IMR-90 (cell line): ENCODE measurements around the gene ARL8B. TPM values are rescaled to one million over a fixed set of nuclear protein-coding genes. Genes with fewer than 3 reads are reported as not detected.
A peak's percentile ranks its signal among the peaks of the same experiment; 100 is the strongest.

Source experiments
- ATAC-seq: fragments of 200-7000 bp; cut with Tn5 transposase; 2 replicates; pipeline ENCODE4 v1.9.1; 2020; ENCODE audit warnings: low read depth, mild to moderate bottlenecking, moderate library complexity
- BruUV-seq: library from RNA; stranded (reverse); fragments of 400-500 nt; replicated peaks from 2 replicates; lab custom pipeline; 2021; lab: Mats Ljungman, UMichigan
- CTCF ChIA-PET: fragments of 300-600 bp; formaldehyde crosslinking; extraction: SDS; loops from one replicate; lab custom pipeline; 2021; ENCODE audit warnings: antibody characterized with exemption; lab: Yijun Ruan, JAX
- POLR2A ChIA-PET: fragments of 300-600 bp; sonication (Branson Sonifier 250); formaldehyde crosslinking; loops from one replicate; lab custom pipeline; 2022; ENCODE audit warnings: antibody characterized with exemption; ENCODE audit not compliant: unreplicated experiment; lab: Charles Lee
- DNase-seq: peaks from one replicate; pipeline ENCODE4 v3.0.0; 2013
- H2AFZ ChIP-seq: replicated peaks from 2 replicates; pipeline ENCODE3; 2013; ENCODE audit warnings: low read length, mild to moderate bottlenecking; ENCODE audit not compliant: poor library complexity
- H2AK5ac ChIP-seq: 2 replicates; pipeline ENCODE4 v1.6.1; 2013; ENCODE audit warnings: low read depth, low read length, inconsistent platforms
- H2AK9ac ChIP-seq: replicated peaks from 2 replicates; pipeline ENCODE3; 2013; ENCODE audit warnings: mild to moderate bottlenecking, low read depth, low read length, moderate library complexity; ENCODE audit not compliant: poor library complexity
- H2BK120ac ChIP-seq: 2 replicates; pipeline ENCODE4 v1.6.1; 2013; ENCODE audit warnings: low read depth, low read length, inconsistent platforms
- H2BK15ac ChIP-seq: 3 replicates; pipeline ENCODE4 v1.6.1; 2013; ENCODE audit warnings: low read depth, low read length, inconsistent platforms
- H2BK20ac ChIP-seq: 2 replicates; pipeline ENCODE4 v1.6.1; 2013; ENCODE audit warnings: low read depth, mild to moderate bottlenecking, inconsistent platforms, low read length, moderate library complexity
- H2BK5ac ChIP-seq: 2 replicates; pipeline ENCODE4 v1.6.1; 2013; ENCODE audit warnings: mild to moderate bottlenecking, low read depth, low read length, inconsistent platforms; ENCODE audit not compliant: poor library complexity, severe bottlenecking
- H3K14ac ChIP-seq: replicated peaks from 2 replicates; pipeline ENCODE4 v1.6.1; 2013; ENCODE audit warnings: low read depth, low read length, inconsistent platforms
- H3K18ac ChIP-seq: 2 replicates; pipeline ENCODE4 v1.6.1; 2013; ENCODE audit warnings: low read depth, low read length, control low read depth
- H3K23ac ChIP-seq: 2 replicates; pipeline ENCODE4 v1.6.1; 2013; ENCODE audit warnings: low read depth, low read length, inconsistent platforms
- H3K27ac ChIP-seq: 2 replicates; pipeline ENCODE4 v1.5.1; 2013; ENCODE audit warnings: mild to moderate bottlenecking, control low read depth, low read length; ENCODE audit not compliant: insufficient read depth
- H3K27me3 ChIP-seq: 2 replicates; pipeline ENCODE4 v1.6.1; 2013; ENCODE audit warnings: low read length; ENCODE audit not compliant: control insufficient read depth, insufficient read depth
- H3K36me3 ChIP-seq: 2 replicates; pipeline ENCODE4 v1.6.1; 2013; ENCODE audit warnings: low read length, mixed read lengths; ENCODE audit not compliant: control insufficient read depth, insufficient read depth
- H3K4ac ChIP-seq: 2 replicates; pipeline ENCODE4 v1.6.1; 2013; ENCODE audit warnings: low read depth, low read length, inconsistent platforms
- H3K4me1 ChIP-seq: 2 replicates; pipeline ENCODE4 v1.6.1; 2013; ENCODE audit warnings: low read length, mixed read lengths; ENCODE audit not compliant: control insufficient read depth, insufficient read depth
- H3K4me2 ChIP-seq: 2 replicates; pipeline ENCODE4 v1.6.1; 2013; ENCODE audit warnings: low read depth, mild to moderate bottlenecking, control low read depth, low read length, moderate library complexity
- H3K4me3 ChIP-seq: 2 replicates; pipeline ENCODE4 v1.5.1; 2013; ENCODE audit warnings: low read depth, mild to moderate bottlenecking, control low read depth, low read length, moderate library complexity; ENCODE audit not compliant: insufficient read depth
- H3K56ac ChIP-seq: 2 replicates; pipeline ENCODE4 v1.6.1; 2013; ENCODE audit warnings: low read length, inconsistent platforms; ENCODE audit not compliant: insufficient read depth; ENCODE audit errors: extremely low read depth
- H3K79me1 ChIP-seq, 2 experiments: 2 replicates each; pipeline ENCODE4 v1.6.1; 2013; ENCODE audit warnings: low read length in 2 of 2, inconsistent platforms in 1 of 2, low read depth in 1 of 2
- H3K9ac ChIP-seq: 2 replicates; pipeline ENCODE4 v1.6.1; 2013; ENCODE audit warnings: low read depth, low read length, control low read depth
- H3K9me1 ChIP-seq: 2 replicates; pipeline ENCODE4 v1.6.1; 2013; ENCODE audit warnings: low read length, inconsistent platforms; ENCODE audit not compliant: insufficient read depth
- H3K9me3 ChIP-seq: 2 replicates; pipeline ENCODE4 v1.6.1; 2013; ENCODE audit warnings: low read length; ENCODE audit not compliant: control insufficient read depth, insufficient read depth
- H4K20me1 ChIP-seq: 2 replicates; pipeline ENCODE4 v1.6.1; 2013; ENCODE audit warnings: low read length, inconsistent platforms; ENCODE audit not compliant: insufficient read depth
- H4K5ac ChIP-seq: 2 replicates; pipeline ENCODE4 v1.6.1; 2013; ENCODE audit warnings: mild to moderate bottlenecking, low read depth, low read length, control low read depth
- H4K8ac ChIP-seq, 2 experiments: 2 replicates each; pipeline ENCODE4 v1.6.1; 2013; ENCODE audit warnings: low read depth in 2 of 2, low read length in 2 of 2, control low read depth in 1 of 2, inconsistent platforms in 1 of 2
- H4K91ac ChIP-seq: 2 replicates; pipeline ENCODE4 v1.6.1; 2013; ENCODE audit warnings: low read depth, low read length, inconsistent platforms; ENCODE audit not compliant: insufficient read depth
- BHLHE40 ChIP-seq: fragments of 150-350 bp; IDR thresholded peaks from 2 replicates; pipeline ENCODE4 v1.6.1; 2016; ENCODE audit warnings: mild to moderate bottlenecking, low read depth, low read length
- CEBPB ChIP-seq: IDR thresholded peaks from 2 replicates; pipeline ENCODE4 v1.6.1; 2012; ENCODE audit warnings: low read depth, low read length, improper control_type of control experiment
- WGBS, 2 experiments: methylation state at CpG; one replicate each; pipeline versions ENCODE4 v1.1.5 to v1.1.7; 2013; ENCODE audit warnings: missing lambda C conversion rate in 2 of 2; ENCODE audit not compliant: insufficient read length in 1 of 2; ENCODE audit errors: extremely low coverage in 2 of 2; 5-methylcytosine and 5-hydroxymethylcytosine counted together
- dilution Hi-C: fragments of 300-500 bp; cut with HindIII; formaldehyde crosslinking; loops from one replicate; pipeline ENCODE4 v1.14.3; 2018; ENCODE audit warnings: low sequenced_read_pairs; ENCODE audit not compliant: unreplicated experiment
- in situ Hi-C: fragments of 300-500 bp; cut with MboI; formaldehyde crosslinking; loops from 3 replicates; pipeline ENCODE4 v1.14.3; 2019; ENCODE audit warnings: low sequenced_read_pairs, inconsistent platforms, mixed read lengths
- intact Hi-C: fragments of 100-400 bp; cut with micrococcal nuclease; formaldehyde crosslinking; loops from 2 replicates; pipeline ENCODE4 v1.10.0; 2022
- polyA plus RNA-seq, 3 experiments: library from polyadenylated mRNA; depleted of rRNA; stranded (reverse); fragments of >200 nt; gene quantifications; 2 replicates each; pipeline ENCODE4 v1.2.3, GENCODE V29; 2012; ENCODE audit warnings: low replicate concordance in 1 of 3
- total RNA-seq: library from RNA; depleted of rRNA; stranded (reverse); fragments of >200 nt; gene quantifications from 2 replicates; pipeline ENCODE4 v1.2.3, GENCODE V29; 2012

The ARL8B gene
- total and polyA plus RNA-seq, 2 of the 4 experiments (the other 2 are of a cell fraction) = 32.3 to 47.0 TPM

- H3K36me3 ChIP-seq = no peaks in the 10 kb centered on the region
- no peak overlapping the region for H3K27ac ChIP-seq
- no peaks in the 10 kb centered on the region for H3K79me1 ChIP-seq
- H4K5ac ChIP-seq = no peak overlapping the region
- H2BK20ac ChIP-seq = no peak overlapping the region
- no peaks in the 10 kb centered on the region for H3K9me1 ChIP-seq
- H2AK9ac ChIP-seq = no peak overlapping the region
- no peaks in the 10 kb centered on the region for H3K4me1 ChIP-seq
- ChIA-PET CTCF (no interaction called here), POLR2A (interaction anchor here (0.7 kb wide), 1 partner anchor 324 kb away, joined by 4 read pairs; no protein-coding TSS in a partner anchor)
- in situ Hi-C loops = no loop called here
- H3K27me3 ChIP-seq = peaks cover 2% of the 10 kb centered on the region; the same call in 1 of the 2 replicates
- no peak overlapping the region for H3K9ac ChIP-seq
- no peaks in the 10 kb centered on the region for H4K20me1 ChIP-seq
- H3K14ac ChIP-seq = no peak overlapping the region
- no peak overlapping the region for H3K56ac ChIP-seq
- whole genome bisulfite sequencing, 2 experiments = 60% methylated on average over 1 of the region's 6 CpGs; no CpG with 5 or more reads in 1 of the 2 experiments
- intact Hi-C loops = loop anchor here (5.0 kb wide), 1 partner anchor 1569 kb away; no protein-coding TSS in a partner anchor
- H3K4me2 ChIP-seq = no peak overlapping the region
- H2BK15ac ChIP-seq = no peak overlapping the region
- H3K18ac ChIP-seq = no peak overlapping the region
- no peak overlapping the region for H3K4me3 ChIP-seq
- no peak overlapping the region for H4K91ac ChIP-seq
- no peak overlapping the region for H3K23ac ChIP-seq
- no peak overlapping the region for H3K4ac ChIP-seq
- H2AK5ac ChIP-seq = no peak overlapping the region
- ATAC-seq = no peak
- BruUV-seq = no TSS peak
- H3K9me3 ChIP-seq = no peaks in the 10 kb centered on the region
- no peak overlapping the region for H4K8ac ChIP-seq
- no peak for TF ChIP-seq BHLHE40
- TF ChIP-seq CEBPB = peak; percentile 89
- H2BK5ac ChIP-seq = no peak overlapping the region
- peak; percentile 68 for DNase-seq
- peak overlapping the region; percentile 23 for H2AFZ ChIP-seq
- dilution Hi-C loops = no loop called here
- H2BK120ac ChIP-seq = no peak overlapping the region
Observed at GRCh38 chr3:5227812-5228211, 105.7 kb downstream of the ARL8B start.
